ENCODE measurements around the gene ERGIC3.

ERGIC3 gene

GRCh38 chr20:35604449-35604747 lies 62.5 kb downstream of the ERGIC3 start (continued):
- TF ChIP-seq ZNF114 (tag by site-specific recombination; IDR thresholded peaks at IDR 0.05) (no peak), ZNF510 (tag by site-specific recombination; IDR thresholded peaks at IDR 0.05; ENCODE audit: insufficient replicate concordance) (no peak), PRDM1 (tag by site-specific recombination; IDR thresholded peaks at IDR 0.05) (no peak), ZBTB1 (tag by site-specific recombination; IDR thresholded peaks at IDR 0.05) (no peak)

GRCh38 chr20:35606127-35606526 lies 64.2 kb downstream of the ERGIC3 start:
- H3K36me3 ChIP-seq (ENCODE audit: control insufficient read depth in 2 of 2, insufficient read depth in 1 of 2, low read length in 2 of 2) = no peaks in the 10 kb centered on the region
- no peak overlapping the region for H3K4me3 ChIP-seq (ENCODE audit: low read depth, low read length)
- no peak for TF ChIP-seq PRDM1 (tag by site-specific recombination; IDR thresholded peaks at IDR 0.05)
- TF ChIP-seq, protein P1, sequence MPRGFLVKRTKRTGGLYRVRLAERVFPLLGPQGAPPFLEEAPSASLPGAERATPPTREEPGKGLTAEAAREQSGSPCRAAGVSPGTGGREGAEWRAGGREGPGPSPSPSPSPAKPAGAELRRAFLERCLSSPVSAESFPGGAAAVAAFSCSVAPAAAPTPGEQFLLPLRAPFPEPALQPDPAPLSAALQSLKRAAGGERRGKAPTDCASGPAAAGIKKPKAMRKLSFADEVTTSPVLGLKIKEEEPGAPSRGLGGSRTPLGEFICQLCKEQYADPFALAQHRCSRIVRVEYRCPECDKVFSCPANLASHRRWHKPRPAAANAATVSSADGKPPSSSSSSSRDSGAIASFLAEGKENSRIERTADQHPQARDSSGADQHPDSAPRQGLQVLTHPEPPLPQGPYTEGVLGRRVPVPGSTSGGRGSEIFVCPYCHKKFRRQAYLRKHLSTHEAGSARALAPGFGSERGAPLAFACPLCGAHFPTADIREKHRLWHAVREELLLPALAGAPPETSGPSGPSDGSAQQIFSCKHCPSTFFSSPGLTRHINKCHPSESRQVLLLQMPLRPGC (tag by site-specific recombination; IDR thresholded peaks at IDR 0.05) = no peak
- no peak for TF ChIP-seq KLF9 (tag by site-specific recombination; IDR thresholded peaks at IDR 0.05; ENCODE audit: low read depth)
- H3K27ac ChIP-seq (ENCODE audit: extremely low read depth, low read depth, low read length) = no peak overlapping the region
- CTCF ChIA-PET = interaction anchor here (0.6 to 1.7 kb wide), 2 partner anchors 14 to 300 kb away, joined by 3 to 4 read pairs; no protein-coding TSS in a partner anchor
- POLR2A ChIA-PET = no interaction called here
- H3K9me3 ChIP-seq (ENCODE audit: control insufficient read depth, insufficient read depth, low read depth, low read length) = no peaks in the 10 kb centered on the region
- H3K4me1 ChIP-seq (ENCODE audit: control insufficient read depth, insufficient read depth, low read length) = no peaks in the 10 kb centered on the region

Data from HEK293 (cell line).